Dedifferentiated amniotic fluid mesenchymal stem cell (primary cell): ENCODE measurements around the gene DYNC1I1.

ENCODE experiments used
- DNase-seq: peaks from one replicate; pipeline ENCODE4 v3.0.0-alpha.2; 2016; ENCODE audit errors: extremely low spot score

Gene DYNC1I1

DNA sequence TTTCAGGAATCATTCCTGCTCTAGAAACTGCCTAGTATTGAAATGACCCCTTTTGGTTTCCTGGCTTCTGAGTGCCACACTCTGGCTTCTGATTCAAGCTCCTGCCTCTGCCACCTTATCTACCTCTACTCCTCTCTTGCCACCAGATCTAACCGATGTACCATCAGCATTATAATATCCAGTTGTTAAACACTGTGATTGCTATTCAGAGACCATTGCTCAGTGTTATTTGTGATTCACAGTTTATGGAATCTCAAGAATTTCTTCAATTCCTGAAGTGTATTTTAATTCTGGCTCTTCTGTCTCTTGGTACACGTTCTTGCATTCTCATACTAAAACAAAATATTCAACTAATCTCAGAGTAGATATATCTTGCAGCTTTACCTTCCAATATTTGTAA lies 88.7 kb downstream of the DYNC1I1 start:
- DNase-seq: no peak

- no peak for DNase-seq
Observed at GRCh38 chr7:95863623-95864022, 91.3 kb downstream of the DYNC1I1 start.

GRCh38 chr7:95865716-95866371 lies 93.5 kb downstream of the DYNC1I1 start:
- no peak for DNase-seq

DNA sequence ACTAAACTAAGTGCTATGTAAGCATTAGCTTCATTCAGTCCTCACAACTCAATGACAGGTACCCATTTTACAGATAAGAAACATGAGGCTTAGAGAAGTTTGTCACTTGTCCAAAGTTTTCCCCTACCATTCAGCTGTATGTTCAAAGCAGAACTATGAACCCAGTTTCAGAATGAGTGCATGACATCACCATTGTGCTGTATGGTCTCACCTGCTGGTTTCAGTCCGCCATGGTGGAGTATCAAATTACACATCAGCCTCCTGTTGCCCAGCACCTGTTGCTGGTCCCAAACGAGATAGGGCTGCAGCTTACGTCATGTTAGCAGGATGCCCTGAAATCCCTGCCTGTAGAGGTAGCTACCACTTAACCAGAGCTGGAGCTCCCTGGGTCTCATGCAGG lies 95.0 kb downstream of the DYNC1I1 start:
- DNase-seq: no peak

GRCh38 chr7:95871075-95871848 lies 98.9 kb downstream of the DYNC1I1 start:
- no peak for DNase-seq

- no peak for DNase-seq
Observed at GRCh38 chr7:95871896-95872295, 99.5 kb downstream of the DYNC1I1 start.

GRCh38 chr7:95874129-95874528 lies 101.8 kb downstream of the DYNC1I1 start:
- no peak for DNase-seq

DNA sequence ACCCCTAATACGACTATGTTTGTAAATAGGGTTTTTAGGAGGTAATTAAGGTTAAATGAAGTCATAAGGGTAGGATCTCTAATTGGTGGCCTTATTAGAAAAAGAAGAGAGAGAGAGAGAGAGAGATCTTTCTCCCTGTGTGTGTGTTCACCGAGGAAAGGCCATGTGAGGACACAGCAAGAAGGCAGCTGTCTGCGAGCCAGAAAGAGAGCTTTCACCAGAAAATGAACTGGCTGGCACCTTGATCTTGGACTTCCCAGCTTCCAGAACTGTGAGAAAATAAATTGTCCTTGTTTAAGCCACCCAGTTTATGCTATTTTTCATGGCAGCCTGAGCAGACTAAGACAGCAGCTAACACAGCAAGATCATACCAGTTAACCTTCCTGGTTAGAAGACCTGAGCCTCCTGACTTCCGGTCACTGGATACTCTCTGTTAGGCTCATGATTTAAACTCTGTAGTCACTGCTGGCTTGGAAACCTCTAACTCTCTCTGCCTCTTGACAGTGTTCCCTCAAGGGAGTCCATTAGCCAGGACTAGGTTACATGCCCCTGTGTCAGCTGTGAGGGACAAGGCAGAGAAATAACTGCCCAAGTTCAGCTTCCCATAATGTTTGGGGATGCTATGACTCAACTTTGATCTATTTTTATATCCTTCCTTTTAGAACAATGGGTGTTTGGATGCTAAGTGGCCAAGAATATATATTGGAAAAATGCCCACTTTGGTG lies 102.3 kb downstream of the DYNC1I1 start:
- no peak for DNase-seq

- DNase-seq: no peak
Observed at GRCh38 chr7:95875519-95875918, 103.2 kb downstream of the DYNC1I1 start.

DNA sequence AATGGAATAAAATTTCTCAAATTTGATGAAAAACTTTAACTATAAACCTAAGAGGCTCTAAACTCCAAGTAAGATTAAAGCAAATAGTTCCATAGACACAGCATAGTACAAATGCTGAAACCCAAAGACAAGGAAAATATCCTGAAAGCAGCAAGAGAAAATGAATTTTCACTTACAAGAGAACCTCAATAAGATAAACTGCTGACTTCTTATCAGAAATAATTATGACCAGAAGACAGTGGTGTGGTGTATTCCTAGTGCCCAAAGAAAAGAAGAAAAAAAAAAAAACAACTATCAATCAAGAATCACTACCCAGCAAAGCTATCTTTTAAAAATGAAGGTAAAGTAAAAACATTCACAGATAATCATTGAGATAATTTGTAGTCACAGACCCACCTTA lies 106.3 kb downstream of the DYNC1I1 start:
- no peak for DNase-seq

GRCh38 chr7:95881597-95881996 lies 109.2 kb downstream of the DYNC1I1 start:
- DNase-seq: no peak

GRCh38 chr7:95883217-95883616 lies 110.9 kb downstream of the DYNC1I1 start:
- no peak for DNase-seq

DNA sequence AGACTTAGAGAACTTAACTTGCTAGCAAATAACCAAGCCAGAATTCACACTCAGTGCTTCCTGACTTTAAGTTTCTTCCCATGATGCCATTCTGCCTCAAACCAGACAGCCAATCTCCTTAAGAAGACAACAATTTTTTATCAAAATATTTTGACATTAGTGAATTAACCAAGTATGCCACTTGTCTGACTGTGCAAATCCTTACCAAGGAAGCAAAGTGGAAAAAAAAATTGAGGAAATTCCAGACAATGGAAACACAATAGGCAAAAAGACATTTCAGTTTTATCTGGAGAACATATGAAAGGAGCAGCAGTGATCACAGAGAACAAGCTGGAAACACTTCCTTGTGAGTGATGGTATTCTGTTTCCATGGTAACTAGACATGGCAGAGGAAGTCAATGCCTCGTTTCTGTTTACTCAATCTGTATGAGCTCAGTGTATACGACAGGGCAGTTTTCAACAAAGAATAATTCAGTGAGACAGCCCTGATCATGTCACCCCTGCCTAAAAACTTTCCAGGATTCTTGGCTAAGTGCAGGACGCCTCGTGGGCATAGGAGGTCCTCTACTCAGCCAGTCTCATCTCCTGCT lies 114.2 kb downstream of the DYNC1I1 start:
- no peak for DNase-seq

- DNase-seq: no peak
Observed at GRCh38 chr7:95893484-95893883, 121.1 kb downstream of the DYNC1I1 start.

DNA sequence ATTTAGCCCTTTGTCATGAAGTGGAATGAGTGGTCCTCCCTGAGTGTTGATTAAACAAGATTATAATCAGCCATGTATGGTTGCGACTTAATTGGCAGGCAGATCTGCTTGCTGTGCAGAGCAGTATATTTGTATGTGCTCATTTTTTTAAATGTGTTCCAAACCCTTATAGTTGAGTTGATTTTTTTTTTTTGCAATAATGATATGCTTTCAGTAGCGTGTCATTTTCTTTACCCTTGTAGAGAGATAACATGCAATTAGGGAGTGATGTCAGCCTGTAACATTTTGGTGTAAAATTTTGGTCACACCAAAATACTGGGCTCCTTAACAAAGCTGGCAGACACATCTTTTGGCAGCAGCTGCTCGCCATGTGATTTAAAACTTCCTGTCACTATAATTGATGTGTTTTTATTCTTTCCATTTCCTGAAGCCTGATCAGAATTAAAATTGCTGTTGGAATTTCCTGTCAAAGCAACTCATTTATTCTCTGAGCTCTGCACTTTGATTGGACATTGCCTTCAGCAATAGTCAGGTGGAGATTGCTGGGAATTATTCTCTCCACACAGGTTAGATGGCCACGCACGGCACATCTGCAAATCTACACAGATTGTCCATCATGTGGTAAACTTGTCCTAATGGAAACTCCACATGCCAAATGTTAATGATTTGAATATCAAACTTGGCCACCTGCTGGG lies 125.3 kb downstream of the DYNC1I1 start:
- no peak for DNase-seq

DNA sequence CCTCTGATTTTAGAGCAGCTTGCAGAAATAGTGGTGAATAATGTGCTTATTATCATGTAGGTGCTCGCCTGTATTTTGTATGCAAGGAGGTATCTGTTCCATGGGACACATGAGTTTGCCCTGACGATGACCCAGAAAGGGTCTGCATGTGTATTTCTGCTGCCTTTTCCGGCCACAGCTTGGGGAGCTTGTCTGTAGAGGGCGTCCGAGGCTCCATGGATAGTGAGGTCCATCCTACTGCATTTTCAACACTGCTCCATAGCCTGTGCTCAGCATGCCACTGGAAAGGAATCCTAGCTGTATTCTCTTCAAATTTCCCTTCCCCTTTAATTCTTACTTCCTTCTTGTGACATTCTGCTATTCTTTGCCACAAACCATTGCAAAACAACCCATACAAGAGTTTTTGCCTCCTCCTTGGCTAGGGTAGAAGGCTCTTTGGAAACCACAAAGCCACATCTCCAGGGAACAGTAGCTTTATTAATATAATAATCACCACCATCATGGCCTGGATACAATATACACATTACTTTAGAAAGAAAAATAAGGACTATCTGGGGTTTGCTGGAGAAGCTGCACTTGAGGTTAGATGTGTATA lies 127.7 kb downstream of the DYNC1I1 start:
- DNase-seq: no peak

- DNase-seq: no peak
Observed at GRCh38 chr7:95901006-95901405, 128.7 kb downstream of the DYNC1I1 start.

GRCh38 chr7:95904099-95904498 lies 131.7 kb downstream of the DYNC1I1 start:
- no peak for DNase-seq

GRCh38 chr7:95905167-95905566 lies 132.8 kb downstream of the DYNC1I1 start:
- DNase-seq: no peak

DNA sequence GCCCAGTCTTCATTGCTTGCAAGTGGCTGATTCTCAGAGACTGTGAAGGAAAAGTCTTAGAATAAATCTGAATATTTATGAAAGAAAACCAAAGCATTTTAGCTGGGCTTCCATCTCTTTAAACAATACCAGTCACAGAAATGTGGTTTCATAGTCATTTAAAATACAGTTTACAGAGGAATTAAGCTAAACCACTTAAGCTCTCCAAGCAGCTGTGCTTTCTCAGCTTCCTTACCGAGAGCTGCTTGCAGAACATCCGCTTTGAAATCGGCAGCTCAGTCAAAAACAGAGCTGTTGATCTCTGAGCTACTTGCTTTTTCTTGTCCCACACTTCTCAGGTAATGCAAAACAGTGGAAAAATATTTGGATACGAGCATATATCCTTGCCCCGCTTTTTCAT lies 134.5 kb downstream of the DYNC1I1 start:
- DNase-seq: no peak

GRCh38 chr7:95907337-95907736 lies 135.0 kb downstream of the DYNC1I1 start:
- DNase-seq: no peak
